Activated CD4-positive, alpha-beta T cell treated with anti-CD3 and anti-CD28 coated beads for 1 hour (primary cell): ENCODE measurements around the gene H6PD.

Experiments used
- DNase-seq: peaks from one replicate; pipeline ENCODE4 v3.0.0-alpha.2; 2020

Gene H6PD

GRCh38 chr1:9241891-9242290, 7.3 kb downstream of the H6PD start:
- DNase-seq, result no peak

GRCh38 chr1:9242338-9242969, 7.9 kb downstream of the H6PD start:
- DNase-seq, result no peak

GRCh38 chr1:9243066-9243739, 8.6 kb downstream of the H6PD start:
- no peak for DNase-seq

GRCh38 chr1:9244501-9245229, 10.1 kb downstream of the H6PD start:
- no peak for DNase-seq

- DNase-seq, result no peak
Observed at GRCh38 chr1:9245230-9245619, 10.7 kb downstream of the H6PD start.

- no peak for DNase-seq
Observed at GRCh38 chr1:9245661-9246060, 11.1 kb downstream of the H6PD start.

GRCh38 chr1:9246215-9246614, 11.6 kb downstream of the H6PD start:
- no peak for DNase-seq

GRCh38 chr1:9246841-9247785, 12.5 kb downstream of the H6PD start:
- no peak for DNase-seq

- DNase-seq, result no peak
Observed at GRCh38 chr1:9247894-9248293, 13.3 kb downstream of the H6PD start.

- DNase-seq, result no peak
Observed at GRCh38 chr1:9248341-9249262, 14.0 kb downstream of the H6PD start.

- DNase-seq, result no peak
Observed at GRCh38 chr1:9249263-9249533, 14.6 kb downstream of the H6PD start.

- no peak for DNase-seq
Observed at GRCh38 chr1:9249534-9250410, 15.2 kb downstream of the H6PD start.

- DNase-seq, result no peak
Observed at GRCh38 chr1:9250411-9251381, 16.1 kb downstream of the H6PD start.

- no peak for DNase-seq
Observed at GRCh38 chr1:9251501-9251900, 16.9 kb downstream of the H6PD start.

GRCh38 chr1:9253004-9253403, 18.4 kb downstream of the H6PD start:
- no peak for DNase-seq

GRCh38 chr1:9253453-9254105, 19.0 kb downstream of the H6PD start:
- no peak for DNase-seq

GRCh38 chr1:9256332-9256731, 21.8 kb downstream of the H6PD start:
- DNase-seq, result no peak

GRCh38 chr1:9257851-9258250, 23.3 kb downstream of the H6PD start:
- DNase-seq, result no peak

GRCh38 chr1:9258629-9259028, 24.1 kb downstream of the H6PD start:
- DNase-seq, result no peak
